MM.1S (cell line): ENCODE data around the gene ELP4.

Experiments used
- CTCF ChIP-seq: fragments of 300-600 bp; sonication (generic); IDR thresholded peaks from 2 replicates; pipeline ENCODE4 v1.5.1; 2016; ENCODE audit warnings: antibody characterized with exemption, low read length, mixed read lengths
- EZH2phosphoT487 ChIP-seq: fragments of 300-600 bp; sonication (generic); IDR thresholded peaks from 2 replicates; pipeline ENCODE4 v1.6.1; 2018; ENCODE audit warnings: antibody characterized with exemption, low read length

GRCh38 chr11:31799435-31800397, 290.1 kb downstream of the ELP4 start:
- no peak for TF ChIP-seq EZH2phosphoT487
- no peak for TF ChIP-seq CTCF
